ENCODE data around the gene BABAM2. TPM values are rescaled to one million over a fixed set of nuclear protein-coding genes. Genes with fewer than 3 reads are reported as not detected.

The BABAM2 gene
- total and polyA plus RNA-seq, 2 of the 4 experiments (the other 2 are of a cell fraction), result 20.9 to 23.1 TPM

DNA sequence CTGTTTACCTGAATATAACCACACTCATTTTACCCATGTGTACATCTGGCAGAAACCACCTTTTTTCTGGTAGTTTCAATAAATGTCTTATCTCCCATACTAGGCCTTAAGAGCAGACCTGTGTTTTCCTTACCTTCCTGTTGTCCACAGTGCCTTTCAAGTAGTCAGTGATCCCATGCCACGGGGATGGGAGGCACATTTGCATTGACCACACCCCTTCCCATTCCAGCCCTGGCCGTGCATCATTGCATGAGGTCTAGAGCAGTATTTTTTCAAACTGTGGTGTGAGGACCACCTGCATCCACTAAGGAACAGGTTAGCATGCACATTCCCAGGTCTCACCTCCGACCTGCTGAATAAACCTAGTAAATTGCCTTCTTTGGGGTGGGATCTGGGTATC is 337.0 kb downstream of the BABAM2 start:
- TF ChIP-seq MXI1 (IDR thresholded peaks at IDR 0.05; ENCODE audit: borderline replicate concordance, low read depth, low read length) (no peak), NFE2L2 (IDR thresholded peaks at IDR 0.05; ENCODE audit: low read depth, low read length) (no peak), MAZ (IDR thresholded peaks at IDR 0.05; ENCODE audit: borderline replicate concordance, low read depth, low read length) (no peak), POLR2A (IDR thresholded peaks at IDR 0.05; ENCODE audit: low read depth, low read length) (no peak), RFX5 (IDR thresholded peaks at IDR 0.05; ENCODE audit: low read depth, low read length) (no peak), FOS (IDR thresholded peaks at IDR 0.05; ENCODE audit: low read depth, low read length) (no peak), RAD21 (IDR thresholded peaks at IDR 0.05; ENCODE audit: low read length) (no peak), BHLHE40 (IDR thresholded peaks at IDR 0.05; ENCODE audit: low read depth, low read length) (no peak), RCOR1 (IDR thresholded peaks at IDR 0.05; ENCODE audit: insufficient replicate concordance, low read length) (no peak), CHD1 (IDR thresholded peaks at IDR 0.05; ENCODE audit: low read depth, low read length) (no peak), MAFK (IDR thresholded peaks at IDR 0.05; ENCODE audit: low read depth, low read length) (no peak), SMC3 (IDR thresholded peaks at IDR 0.05; ENCODE audit: low read depth, low read length) (no peak), CEBPB (IDR thresholded peaks at IDR 0.05; ENCODE audit: low read depth, low read length) (no peak)
- TF ChIP-seq, protein P1, sequence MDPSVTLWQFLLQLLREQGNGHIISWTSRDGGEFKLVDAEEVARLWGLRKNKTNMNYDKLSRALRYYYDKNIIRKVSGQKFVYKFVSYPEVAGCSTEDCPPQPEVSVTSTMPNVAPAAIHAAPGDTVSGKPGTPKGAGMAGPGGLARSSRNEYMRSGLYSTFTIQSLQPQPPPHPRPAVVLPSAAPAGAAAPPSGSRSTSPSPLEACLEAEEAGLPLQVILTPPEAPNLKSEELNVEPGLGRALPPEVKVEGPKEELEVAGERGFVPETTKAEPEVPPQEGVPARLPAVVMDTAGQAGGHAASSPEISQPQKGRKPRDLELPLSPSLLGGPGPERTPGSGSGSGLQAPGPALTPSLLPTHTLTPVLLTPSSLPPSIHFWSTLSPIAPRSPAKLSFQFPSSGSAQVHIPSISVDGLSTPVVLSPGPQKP (IDR thresholded peaks at IDR 0.05; ENCODE audit: borderline replicate concordance, low read depth, low read length), result no peak
- TF ChIP-seq, protein P2, sequence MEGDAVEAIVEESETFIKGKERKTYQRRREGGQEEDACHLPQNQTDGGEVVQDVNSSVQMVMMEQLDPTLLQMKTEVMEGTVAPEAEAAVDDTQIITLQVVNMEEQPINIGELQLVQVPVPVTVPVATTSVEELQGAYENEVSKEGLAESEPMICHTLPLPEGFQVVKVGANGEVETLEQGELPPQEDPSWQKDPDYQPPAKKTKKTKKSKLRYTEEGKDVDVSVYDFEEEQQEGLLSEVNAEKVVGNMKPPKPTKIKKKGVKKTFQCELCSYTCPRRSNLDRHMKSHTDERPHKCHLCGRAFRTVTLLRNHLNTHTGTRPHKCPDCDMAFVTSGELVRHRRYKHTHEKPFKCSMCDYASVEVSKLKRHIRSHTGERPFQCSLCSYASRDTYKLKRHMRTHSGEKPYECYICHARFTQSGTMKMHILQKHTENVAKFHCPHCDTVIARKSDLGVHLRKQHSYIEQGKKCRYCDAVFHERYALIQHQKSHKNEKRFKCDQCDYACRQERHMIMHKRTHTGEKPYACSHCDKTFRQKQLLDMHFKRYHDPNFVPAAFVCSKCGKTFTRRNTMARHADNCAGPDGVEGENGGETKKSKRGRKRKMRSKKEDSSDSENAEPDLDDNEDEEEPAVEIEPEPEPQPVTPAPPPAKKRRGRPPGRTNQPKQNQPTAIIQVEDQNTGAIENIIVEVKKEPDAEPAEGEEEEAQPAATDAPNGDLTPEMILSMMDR (conservative IDR thresholded peaks at IDR 0.05; ENCODE audit: low read depth, low read length), result no peak
- TF ChIP-seq, protein P3, sequence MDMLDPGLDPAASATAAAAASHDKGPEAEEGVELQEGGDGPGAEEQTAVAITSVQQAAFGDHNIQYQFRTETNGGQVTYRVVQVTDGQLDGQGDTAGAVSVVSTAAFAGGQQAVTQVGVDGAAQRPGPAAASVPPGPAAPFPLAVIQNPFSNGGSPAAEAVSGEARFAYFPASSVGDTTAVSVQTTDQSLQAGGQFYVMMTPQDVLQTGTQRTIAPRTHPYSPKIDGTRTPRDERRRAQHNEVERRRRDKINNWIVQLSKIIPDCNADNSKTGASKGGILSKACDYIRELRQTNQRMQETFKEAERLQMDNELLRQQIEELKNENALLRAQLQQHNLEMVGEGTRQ (IDR thresholded peaks at IDR 0.05; ENCODE audit: low read depth, low read length), result no peak
- dilution Hi-C loops (cut with HindIII; ENCODE audit: low sequenced_read_pairs, unreplicated experiment) (no loop called here), intact Hi-C loops (cut with micrococcal nuclease) (loop anchor here (5.0 to 10.0 kb wide), 2 partner anchors 270 to 473 kb away; no protein-coding TSS in a partner anchor), in situ Hi-C loops (cut with MboI; ENCODE audit: low sequenced_read_pairs) (no loop called here)
- Histone ChIP-seq H3K4me1 (ENCODE audit: control insufficient read depth, insufficient read depth, low read length) (peaks cover 18% of the 10 kb centered on the region), H2AK5ac (ENCODE audit: low read depth, low read length) (peak overlapping the region; percentile 20; the same call in 1 of the 2 replicates), H2BK20ac (ENCODE audit: low read depth, low read length) (no peak overlapping the region), H3K9me3 (ENCODE audit: control insufficient read depth, insufficient read depth, low read length) (no peaks in the 10 kb centered on the region), H3K4me2 (ENCODE audit: low read depth, low read length) (no peak overlapping the region), H3K14ac (replicated peaks; ENCODE audit: low read depth, low read length) (no peak overlapping the region), H4K91ac (ENCODE audit: insufficient read depth, low read depth, low read length) (no peak overlapping the region), H3K9me1 (ENCODE audit: insufficient read depth, low read length) (peaks cover 11% of the 10 kb centered on the region; the same call in 1 of the 2 replicates), H2AK9ac (replicated peaks; ENCODE audit: low read depth, low read length, poor library complexity) (no peak overlapping the region), H2BK5ac (ENCODE audit: low read depth, low read length, poor library complexity, severe bottlenecking) (no peak overlapping the region), H3K56ac (ENCODE audit: extremely low read depth, insufficient read depth, low read length) (no peak overlapping the region), H4K20me1 (ENCODE audit: insufficient read depth, low read length) (no peaks in the 10 kb centered on the region), H3K9ac (ENCODE audit: low read depth, low read length) (no peak overlapping the region), H3K79me1 (ENCODE audit: low read depth in 1 of 2, low read length in 2 of 2) (peaks cover 0 to 6% of the 10 kb centered on the region in 2 experiments; a peak in 1 of 4 replicates), H3K27me3 (ENCODE audit: control insufficient read depth, insufficient read depth, low read length) (no peaks in the 10 kb centered on the region), H4K8ac (ENCODE audit: low read depth in 2 of 2, low read length in 2 of 2) (no peak overlapping the region), H3K36me3 (ENCODE audit: control insufficient read depth, insufficient read depth, low read length) (no peaks in the 10 kb centered on the region), H4K5ac (ENCODE audit: low read depth, low read length) (no peak overlapping the region; the same call in 1 of the 2 replicates), H2BK120ac (ENCODE audit: low read depth, low read length) (0 out of 2 replicates have a peak overlapping the region, but pooled peaks have one; percentile 29), H3K27ac (ENCODE audit: insufficient read depth, low read length) (no peak overlapping the region), H3K4ac (ENCODE audit: low read depth, low read length) (peak overlapping the region; percentile 29; the same call in 1 of the 2 replicates), H3K18ac (ENCODE audit: low read depth, low read length) (no peak overlapping the region; the same call in 1 of the 2 replicates), H3K23ac (ENCODE audit: low read depth, low read length) (no peak overlapping the region), H2BK15ac (ENCODE audit: low read depth, low read length) (peak overlapping the region; percentile 71; the same call in 2 of the 3 replicates), H3K4me3 (ENCODE audit: insufficient read depth, low read depth, low read length) (no peak overlapping the region), H2AFZ (replicated peaks; ENCODE audit: low read length, poor library complexity) (no peak overlapping the region)
- DNase-seq (no peak), ATAC-seq (ENCODE audit: low read depth) (no peak)
- ChIA-PET POLR2A (ENCODE audit: unreplicated experiment) (no interaction called here), CTCF (no interaction called here)
- no TSS peak for BruUV-seq (replicated peaks)
- no CpG with 5 or more reads among the region's 3 CpGs for WGBS, 2 experiments (ENCODE audit: extremely low coverage in 2 of 2, insufficient read length in 1 of 2)
